IMR-90 (cell line): ENCODE data around the gene PLTP. TPM values are rescaled to one million over a fixed set of nuclear protein-coding genes. Genes with fewer than 3 reads are reported as not detected.

ENCODE experiments used
- ATAC-seq: fragments of 200-7000 bp; cut with Tn5 transposase; 2 replicates; pipeline ENCODE4 v1.9.1; 2020; ENCODE audit warnings: low read depth, mild to moderate bottlenecking, moderate library complexity
- BruUV-seq: library from RNA; stranded (reverse); fragments of 400-500 nt; replicated peaks from 2 replicates; lab custom pipeline; 2021; lab: Mats Ljungman, UMichigan
- CTCF ChIA-PET: fragments of 300-600 bp; formaldehyde crosslinking; extraction: SDS; loops from one replicate; lab custom pipeline; 2021; ENCODE audit warnings: antibody characterized with exemption; lab: Yijun Ruan, JAX
- POLR2A ChIA-PET: fragments of 300-600 bp; sonication (Branson Sonifier 250); formaldehyde crosslinking; loops from one replicate; lab custom pipeline; 2022; ENCODE audit warnings: antibody characterized with exemption; ENCODE audit not compliant: unreplicated experiment; lab: Charles Lee
- DNase-seq: peaks from one replicate; pipeline ENCODE4 v3.0.0; 2013
- H2AFZ ChIP-seq: replicated peaks from 2 replicates; pipeline ENCODE3; 2013; ENCODE audit warnings: low read length, mild to moderate bottlenecking; ENCODE audit not compliant: poor library complexity
- H2AK5ac ChIP-seq: 2 replicates; pipeline ENCODE4 v1.6.1; 2013; ENCODE audit warnings: low read depth, low read length, inconsistent platforms
- H2AK9ac ChIP-seq: replicated peaks from 2 replicates; pipeline ENCODE3; 2013; ENCODE audit warnings: mild to moderate bottlenecking, low read depth, low read length, moderate library complexity; ENCODE audit not compliant: poor library complexity
- H2BK120ac ChIP-seq: 2 replicates; pipeline ENCODE4 v1.6.1; 2013; ENCODE audit warnings: low read depth, low read length, inconsistent platforms
- H2BK15ac ChIP-seq: 3 replicates; pipeline ENCODE4 v1.6.1; 2013; ENCODE audit warnings: low read depth, low read length, inconsistent platforms
- H2BK20ac ChIP-seq: 2 replicates; pipeline ENCODE4 v1.6.1; 2013; ENCODE audit warnings: low read depth, mild to moderate bottlenecking, inconsistent platforms, low read length, moderate library complexity
- H2BK5ac ChIP-seq: 2 replicates; pipeline ENCODE4 v1.6.1; 2013; ENCODE audit warnings: mild to moderate bottlenecking, low read depth, low read length, inconsistent platforms; ENCODE audit not compliant: poor library complexity, severe bottlenecking
- H3K14ac ChIP-seq: replicated peaks from 2 replicates; pipeline ENCODE4 v1.6.1; 2013; ENCODE audit warnings: low read depth, low read length, inconsistent platforms
- H3K18ac ChIP-seq: 2 replicates; pipeline ENCODE4 v1.6.1; 2013; ENCODE audit warnings: low read depth, low read length, control low read depth
- H3K23ac ChIP-seq: 2 replicates; pipeline ENCODE4 v1.6.1; 2013; ENCODE audit warnings: low read depth, low read length, inconsistent platforms
- H3K27ac ChIP-seq: 2 replicates; pipeline ENCODE4 v1.5.1; 2013; ENCODE audit warnings: mild to moderate bottlenecking, control low read depth, low read length; ENCODE audit not compliant: insufficient read depth
- H3K27me3 ChIP-seq: 2 replicates; pipeline ENCODE4 v1.6.1; 2013; ENCODE audit warnings: low read length; ENCODE audit not compliant: control insufficient read depth, insufficient read depth
- H3K36me3 ChIP-seq: 2 replicates; pipeline ENCODE4 v1.6.1; 2013; ENCODE audit warnings: low read length, mixed read lengths; ENCODE audit not compliant: control insufficient read depth, insufficient read depth
- H3K4ac ChIP-seq: 2 replicates; pipeline ENCODE4 v1.6.1; 2013; ENCODE audit warnings: low read depth, low read length, inconsistent platforms
- H3K4me1 ChIP-seq: 2 replicates; pipeline ENCODE4 v1.6.1; 2013; ENCODE audit warnings: low read length, mixed read lengths; ENCODE audit not compliant: control insufficient read depth, insufficient read depth
- H3K4me2 ChIP-seq: 2 replicates; pipeline ENCODE4 v1.6.1; 2013; ENCODE audit warnings: low read depth, mild to moderate bottlenecking, control low read depth, low read length, moderate library complexity
- H3K4me3 ChIP-seq: 2 replicates; pipeline ENCODE4 v1.5.1; 2013; ENCODE audit warnings: low read depth, mild to moderate bottlenecking, control low read depth, low read length, moderate library complexity; ENCODE audit not compliant: insufficient read depth
- H3K56ac ChIP-seq: 2 replicates; pipeline ENCODE4 v1.6.1; 2013; ENCODE audit warnings: low read length, inconsistent platforms; ENCODE audit not compliant: insufficient read depth; ENCODE audit errors: extremely low read depth
- H3K79me1 ChIP-seq, 2 experiments: 2 replicates each; pipeline ENCODE4 v1.6.1; 2013; ENCODE audit warnings: low read length in 2 of 2, inconsistent platforms in 1 of 2, low read depth in 1 of 2
- H3K9ac ChIP-seq: 2 replicates; pipeline ENCODE4 v1.6.1; 2013; ENCODE audit warnings: low read depth, low read length, control low read depth
- H3K9me1 ChIP-seq: 2 replicates; pipeline ENCODE4 v1.6.1; 2013; ENCODE audit warnings: low read length, inconsistent platforms; ENCODE audit not compliant: insufficient read depth
- H3K9me3 ChIP-seq: 2 replicates; pipeline ENCODE4 v1.6.1; 2013; ENCODE audit warnings: low read length; ENCODE audit not compliant: control insufficient read depth, insufficient read depth
- H4K20me1 ChIP-seq: 2 replicates; pipeline ENCODE4 v1.6.1; 2013; ENCODE audit warnings: low read length, inconsistent platforms; ENCODE audit not compliant: insufficient read depth
- H4K5ac ChIP-seq: 2 replicates; pipeline ENCODE4 v1.6.1; 2013; ENCODE audit warnings: mild to moderate bottlenecking, low read depth, low read length, control low read depth
- H4K8ac ChIP-seq, 2 experiments: 2 replicates each; pipeline ENCODE4 v1.6.1; 2013; ENCODE audit warnings: low read depth in 2 of 2, low read length in 2 of 2, control low read depth in 1 of 2, inconsistent platforms in 1 of 2
- H4K91ac ChIP-seq: 2 replicates; pipeline ENCODE4 v1.6.1; 2013; ENCODE audit warnings: low read depth, low read length, inconsistent platforms; ENCODE audit not compliant: insufficient read depth
- BHLHE40 ChIP-seq: fragments of 150-350 bp; IDR thresholded peaks from 2 replicates; pipeline ENCODE4 v1.6.1; 2016; ENCODE audit warnings: mild to moderate bottlenecking, low read depth, low read length
- CEBPB ChIP-seq: IDR thresholded peaks from 2 replicates; pipeline ENCODE4 v1.6.1; 2012; ENCODE audit warnings: low read depth, low read length, improper control_type of control experiment
- CHD1 ChIP-seq: IDR thresholded peaks from 2 replicates; pipeline ENCODE4 v1.6.1; 2012; ENCODE audit warnings: low read depth, low read length, improper control_type of control experiment
- FOS ChIP-seq: fragments of 150-350 bp; IDR thresholded peaks from 2 replicates; pipeline ENCODE4 v1.6.1; 2016; ENCODE audit warnings: low read depth, low read length
- MAFK ChIP-seq: IDR thresholded peaks from 2 replicates; pipeline ENCODE4 v1.6.1; 2012; ENCODE audit warnings: low read depth, low read length, improper control_type of control experiment
- MAZ ChIP-seq: IDR thresholded peaks from 2 replicates; pipeline ENCODE4 v1.6.1; 2012; ENCODE audit warnings: low read depth, mild to moderate bottlenecking, low read length, improper control_type of control experiment, moderate library complexity, borderline replicate concordance
- MXI1 ChIP-seq: IDR thresholded peaks from 2 replicates; pipeline ENCODE4 v1.6.1; 2012; ENCODE audit warnings: low read depth, mild to moderate bottlenecking, low read length, moderate library complexity, borderline replicate concordance
- NFE2L2 ChIP-seq: fragments of 150-350 bp; IDR thresholded peaks from 2 replicates; pipeline ENCODE4 v1.6.1; 2016; ENCODE audit warnings: low read depth, mild to moderate bottlenecking, low read length
- POLR2A ChIP-seq: IDR thresholded peaks from 2 replicates; pipeline ENCODE4 v1.6.1; 2012; ENCODE audit warnings: mild to moderate bottlenecking, low read depth, low read length
- RAD21 ChIP-seq: IDR thresholded peaks from 2 replicates; pipeline ENCODE4 v1.6.1; 2012; ENCODE audit warnings: low read length, improper control_type of control experiment
- RCOR1 ChIP-seq: IDR thresholded peaks from 2 replicates; pipeline ENCODE4 v1.6.1; 2012; ENCODE audit warnings: mild to moderate bottlenecking, low read length, improper control_type of control experiment; ENCODE audit not compliant: insufficient replicate concordance
- RFX5 ChIP-seq: IDR thresholded peaks from 2 replicates; pipeline ENCODE4 v1.8.0; 2012; ENCODE audit warnings: low read depth, mild to moderate bottlenecking, low read length, moderate library complexity
- SMC3 ChIP-seq: fragments of 150-350 bp; IDR thresholded peaks from 2 replicates; pipeline ENCODE4 v1.6.1; 2016; ENCODE audit warnings: low read depth, mild to moderate bottlenecking, antibody characterized with exemption, low read length, moderate library complexity
- WGBS, 2 experiments: methylation state at CpG; one replicate each; pipeline versions ENCODE4 v1.1.5 to v1.1.7; 2013; ENCODE audit warnings: missing lambda C conversion rate in 2 of 2; ENCODE audit not compliant: insufficient read length in 1 of 2; ENCODE audit errors: extremely low coverage in 2 of 2; 5-methylcytosine and 5-hydroxymethylcytosine counted together
- dilution Hi-C: fragments of 300-500 bp; cut with HindIII; formaldehyde crosslinking; loops from one replicate; pipeline ENCODE4 v1.14.3; 2018; ENCODE audit warnings: low sequenced_read_pairs; ENCODE audit not compliant: unreplicated experiment
- in situ Hi-C: fragments of 300-500 bp; cut with MboI; formaldehyde crosslinking; loops from 3 replicates; pipeline ENCODE4 v1.14.3; 2019; ENCODE audit warnings: low sequenced_read_pairs, inconsistent platforms, mixed read lengths
- intact Hi-C: fragments of 100-400 bp; cut with micrococcal nuclease; formaldehyde crosslinking; loops from 2 replicates; pipeline ENCODE4 v1.10.0; 2022
- polyA plus RNA-seq, 3 experiments: library from polyadenylated mRNA; depleted of rRNA; stranded (reverse); fragments of >200 nt; gene quantifications; 2 replicates each; pipeline ENCODE4 v1.2.3, GENCODE V29; 2012; ENCODE audit warnings: low replicate concordance in 1 of 3
- total RNA-seq: library from RNA; depleted of rRNA; stranded (reverse); fragments of >200 nt; gene quantifications from 2 replicates; pipeline ENCODE4 v1.2.3, GENCODE V29; 2012
- TF ChIP-seq, protein P1 (sequence below): fragments of 150-350 bp; IDR thresholded peaks from 2 replicates; pipeline ENCODE4 v1.6.1; 2016; ENCODE audit warnings: low read depth, mild to moderate bottlenecking, low read length, moderate library complexity, borderline replicate concordance
- TF ChIP-seq, protein P2 (sequence below): conservative IDR thresholded peaks from 2 replicates; pipeline ENCODE4 v1.5.1; 2012; ENCODE audit warnings: mild to moderate bottlenecking, low read depth, low read length, improper control_type of control experiment

PLTP gene
- total and polyA plus RNA-seq, 2 of the 4 experiments (the other 2 are of a cell fraction): 5.4 to 55.8 TPM

DNA sequence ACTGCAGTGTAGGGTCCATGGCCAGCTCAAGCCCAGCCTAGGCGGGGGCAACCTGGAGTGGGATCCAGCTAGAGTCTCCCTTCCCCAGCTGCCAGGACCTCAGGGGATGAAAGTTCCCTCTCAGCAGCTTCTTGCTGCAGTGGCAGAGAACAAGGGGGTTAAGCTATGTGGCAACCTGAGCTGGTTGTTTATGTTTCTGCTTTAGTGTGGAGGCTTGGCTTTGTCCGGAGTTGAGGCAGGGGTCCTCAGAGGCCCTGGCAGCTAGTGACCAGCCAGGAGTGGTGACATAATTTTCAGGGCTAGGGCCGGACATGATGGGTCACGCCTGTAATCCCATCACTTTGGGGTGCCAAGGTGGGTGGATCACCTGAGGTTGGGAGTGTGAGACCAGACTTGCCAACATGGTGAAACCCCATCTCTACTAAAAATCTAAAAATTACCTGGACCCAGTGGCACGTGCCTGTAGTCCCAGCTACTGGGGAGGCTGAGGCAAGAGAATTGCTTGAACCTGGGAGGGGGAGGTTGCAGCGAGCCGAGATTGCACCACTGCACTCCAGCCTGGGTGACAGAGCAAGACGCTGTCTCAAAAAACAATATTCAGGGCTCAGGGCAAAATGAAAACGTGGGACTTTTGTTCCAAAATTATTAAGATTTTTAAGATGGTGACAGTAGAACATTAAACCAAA is 14.0 kb upstream of the PLTP start:
- H3K9ac ChIP-seq: no peak overlapping the region
- dilution Hi-C loops: no loop called here
- no peak overlapping the region for H3K18ac ChIP-seq
- CTCF ChIA-PET: interaction anchor here (1.0 kb wide), 1 partner anchor 11 kb away, joined by 4 read pairs; no protein-coding TSS in a partner anchor
- no peak overlapping the region for H3K23ac ChIP-seq
- H2AFZ ChIP-seq: no peak overlapping the region
- H3K79me1 ChIP-seq: peaks cover under 1 to 9% of the 10 kb centered on the region in 2 experiments
- no peak overlapping the region for H3K27ac ChIP-seq
- no peak overlapping the region for H2BK5ac ChIP-seq
- H2AK5ac ChIP-seq: no peak overlapping the region
- H4K91ac ChIP-seq: no peak overlapping the region
- H3K4me3 ChIP-seq: no peak overlapping the region
- H2BK15ac ChIP-seq: no peak overlapping the region
- H2BK120ac ChIP-seq: no peak overlapping the region
- H3K27me3 ChIP-seq: no peaks in the 10 kb centered on the region
- no peak overlapping the region for H2AK9ac ChIP-seq
- peaks cover 11% of the 10 kb centered on the region; the same call in 1 of the 2 replicates for H3K4me1 ChIP-seq
- H4K5ac ChIP-seq: no peak overlapping the region
- POLR2A ChIA-PET: interaction anchor here (0.6 kb wide), 1 partner anchor 16 kb away, joined by 4 read pairs; no protein-coding TSS in a partner anchor
- H2BK20ac ChIP-seq: no peak overlapping the region
- H3K56ac ChIP-seq: no peak overlapping the region
- in situ Hi-C loops: no loop called here
- peaks cover 4% of the 10 kb centered on the region for H4K20me1 ChIP-seq
- WGBS, 2 experiments: no CpG with 5 or more reads among the region's 9 CpGs
- BruUV-seq: no TSS peak
- DNase-seq: no peak
- H3K9me3 ChIP-seq: no peaks in the 10 kb centered on the region
- no peaks in the 10 kb centered on the region for H3K36me3 ChIP-seq
- H3K4ac ChIP-seq: no peak overlapping the region
- H3K9me1 ChIP-seq: no peaks in the 10 kb centered on the region; the same call in 1 of the 2 replicates
- no peak; the same call in 1 of the 2 replicates for ATAC-seq
- H3K14ac ChIP-seq: no peak overlapping the region
- intact Hi-C loops: no loop called here
- no peak overlapping the region for H4K8ac ChIP-seq
- no peak overlapping the region for H3K4me2 ChIP-seq
- TF ChIP-seq MAFK: no peak
- TF ChIP-seq MXI1: no peak
- no peak for TF ChIP-seq MAZ
- no peak for TF ChIP-seq SMC3
- TF ChIP-seq RCOR1: no peak
- TF ChIP-seq RFX5: no peak
- no peak for TF ChIP-seq FOS
- no peak for TF ChIP-seq POLR2A
- no peak for TF ChIP-seq RAD21
- TF ChIP-seq BHLHE40: no peak
- TF ChIP-seq, protein P1, sequence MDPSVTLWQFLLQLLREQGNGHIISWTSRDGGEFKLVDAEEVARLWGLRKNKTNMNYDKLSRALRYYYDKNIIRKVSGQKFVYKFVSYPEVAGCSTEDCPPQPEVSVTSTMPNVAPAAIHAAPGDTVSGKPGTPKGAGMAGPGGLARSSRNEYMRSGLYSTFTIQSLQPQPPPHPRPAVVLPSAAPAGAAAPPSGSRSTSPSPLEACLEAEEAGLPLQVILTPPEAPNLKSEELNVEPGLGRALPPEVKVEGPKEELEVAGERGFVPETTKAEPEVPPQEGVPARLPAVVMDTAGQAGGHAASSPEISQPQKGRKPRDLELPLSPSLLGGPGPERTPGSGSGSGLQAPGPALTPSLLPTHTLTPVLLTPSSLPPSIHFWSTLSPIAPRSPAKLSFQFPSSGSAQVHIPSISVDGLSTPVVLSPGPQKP: no peak
- TF ChIP-seq, protein P2, sequence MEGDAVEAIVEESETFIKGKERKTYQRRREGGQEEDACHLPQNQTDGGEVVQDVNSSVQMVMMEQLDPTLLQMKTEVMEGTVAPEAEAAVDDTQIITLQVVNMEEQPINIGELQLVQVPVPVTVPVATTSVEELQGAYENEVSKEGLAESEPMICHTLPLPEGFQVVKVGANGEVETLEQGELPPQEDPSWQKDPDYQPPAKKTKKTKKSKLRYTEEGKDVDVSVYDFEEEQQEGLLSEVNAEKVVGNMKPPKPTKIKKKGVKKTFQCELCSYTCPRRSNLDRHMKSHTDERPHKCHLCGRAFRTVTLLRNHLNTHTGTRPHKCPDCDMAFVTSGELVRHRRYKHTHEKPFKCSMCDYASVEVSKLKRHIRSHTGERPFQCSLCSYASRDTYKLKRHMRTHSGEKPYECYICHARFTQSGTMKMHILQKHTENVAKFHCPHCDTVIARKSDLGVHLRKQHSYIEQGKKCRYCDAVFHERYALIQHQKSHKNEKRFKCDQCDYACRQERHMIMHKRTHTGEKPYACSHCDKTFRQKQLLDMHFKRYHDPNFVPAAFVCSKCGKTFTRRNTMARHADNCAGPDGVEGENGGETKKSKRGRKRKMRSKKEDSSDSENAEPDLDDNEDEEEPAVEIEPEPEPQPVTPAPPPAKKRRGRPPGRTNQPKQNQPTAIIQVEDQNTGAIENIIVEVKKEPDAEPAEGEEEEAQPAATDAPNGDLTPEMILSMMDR: no peak
- TF ChIP-seq CHD1: no peak
- no peak for TF ChIP-seq CEBPB
- TF ChIP-seq NFE2L2: no peak
